ENCODE data around the gene RETREG2.

Gene RETREG2

DNA sequence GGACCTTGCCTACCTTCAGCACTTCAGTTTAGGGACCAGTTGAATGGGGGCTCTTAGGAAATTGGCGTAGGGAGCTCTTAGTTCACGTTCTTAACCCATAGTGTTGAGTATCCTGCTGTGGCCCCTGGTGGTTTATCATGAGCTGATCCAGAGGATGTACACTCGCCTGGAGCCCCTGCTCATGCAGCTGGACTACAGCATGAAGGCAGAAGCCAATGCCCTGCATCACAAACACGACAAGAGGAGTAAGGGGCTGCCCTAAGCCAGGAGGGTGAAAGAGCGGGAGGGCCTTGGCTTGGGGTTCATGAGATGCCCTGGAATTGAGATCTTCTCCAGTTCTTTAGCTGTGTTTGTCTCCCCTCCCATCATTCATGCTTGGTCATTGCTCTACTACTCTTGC is 2.9 kb downstream of the RETREG2 start:
- no peak for TF ChIP-seq TCF12 (IDR thresholded peaks at IDR 0.05; ENCODE audit: low read depth)

DNA sequence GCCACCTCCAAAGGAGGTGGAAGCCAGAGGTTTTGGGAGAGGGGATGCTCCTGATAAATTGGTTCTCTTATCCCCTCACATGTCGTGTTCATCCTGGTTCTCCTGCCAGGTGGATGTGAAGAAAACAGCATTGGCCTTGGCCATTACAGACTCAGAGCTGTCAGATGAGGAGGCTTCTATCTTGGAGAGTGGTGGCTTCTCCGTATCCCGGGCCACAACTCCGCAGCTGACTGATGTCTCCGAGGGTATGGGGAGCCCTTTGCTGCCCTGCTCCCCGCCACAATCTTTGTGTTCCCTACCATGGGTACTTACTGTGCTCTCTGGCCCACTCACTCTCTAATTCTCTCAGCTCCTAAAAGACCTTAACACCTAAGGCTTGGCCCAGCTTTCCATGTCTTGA is 3.5 kb downstream of the RETREG2 start:
- TF ChIP-seq, protein P1, sequence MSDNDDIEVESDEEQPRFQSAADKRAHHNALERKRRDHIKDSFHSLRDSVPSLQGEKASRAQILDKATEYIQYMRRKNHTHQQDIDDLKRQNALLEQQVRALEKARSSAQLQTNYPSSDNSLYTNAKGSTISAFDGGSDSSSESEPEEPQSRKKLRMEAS (IDR thresholded peaks at IDR 0.05) = no peak
- no peak for TF ChIP-seq ZBTB7A (IDR thresholded peaks at IDR 0.05; ENCODE audit: low read depth)
- TF ChIP-seq TCF12 (IDR thresholded peaks at IDR 0.05; ENCODE audit: low read depth) = no peak
- no peak for TF ChIP-seq NFIC (IDR thresholded peaks at IDR 0.05)
- TF ChIP-seq RAD21 (IDR thresholded peaks at IDR 0.05; ENCODE audit: low read depth) = no peak
- no peak for TF ChIP-seq CREB1 (IDR thresholded peaks at IDR 0.05; ENCODE audit: low read depth)
- no peak for TF ChIP-seq YY1 (IDR thresholded peaks at IDR 0.05; ENCODE audit: low read depth)
- TF ChIP-seq EGR1 (IDR thresholded peaks at IDR 0.05) = no peak
- no peak for TF ChIP-seq TAF1 (IDR thresholded peaks at IDR 0.05; ENCODE audit: low read depth)

DNA sequence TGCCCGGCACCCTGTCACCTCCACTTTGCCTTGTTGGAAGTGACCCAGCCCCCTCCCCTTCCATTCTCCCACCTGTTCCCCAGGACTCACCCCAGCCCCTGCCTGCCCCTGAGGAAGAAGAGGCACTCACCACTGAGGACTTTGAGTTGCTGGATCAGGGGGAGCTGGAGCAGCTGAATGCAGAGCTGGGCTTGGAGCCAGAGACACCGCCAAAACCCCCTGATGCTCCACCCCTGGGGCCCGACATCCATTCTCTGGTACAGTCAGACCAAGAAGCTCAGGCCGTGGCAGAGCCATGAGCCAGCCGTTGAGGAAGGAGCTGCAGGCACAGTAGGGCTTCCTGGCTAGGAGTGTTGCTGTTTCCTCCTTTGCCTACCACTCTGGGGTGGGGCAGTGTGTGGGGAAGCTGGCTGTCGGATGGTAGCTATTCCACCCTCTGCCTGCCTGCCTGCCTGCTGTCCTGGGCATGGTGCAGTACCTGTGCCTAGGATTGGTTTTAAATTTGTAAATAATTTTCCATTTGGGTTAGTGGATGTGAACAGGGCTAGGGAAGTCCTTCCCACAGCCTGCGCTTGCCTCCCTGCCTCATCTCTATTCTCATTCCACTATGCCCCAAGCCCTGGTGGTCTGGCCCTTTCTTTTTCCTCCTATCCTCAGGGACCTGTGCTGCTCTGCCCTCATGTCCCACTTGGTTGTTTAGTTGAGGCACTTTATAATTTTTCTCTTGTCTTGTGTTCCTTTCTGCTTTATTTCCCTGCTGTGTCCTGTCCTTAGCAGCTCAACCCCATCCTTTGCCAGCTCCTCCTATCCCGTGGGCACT is 4.5 kb downstream of the RETREG2 start:
- TF ChIP-seq, protein P2, sequence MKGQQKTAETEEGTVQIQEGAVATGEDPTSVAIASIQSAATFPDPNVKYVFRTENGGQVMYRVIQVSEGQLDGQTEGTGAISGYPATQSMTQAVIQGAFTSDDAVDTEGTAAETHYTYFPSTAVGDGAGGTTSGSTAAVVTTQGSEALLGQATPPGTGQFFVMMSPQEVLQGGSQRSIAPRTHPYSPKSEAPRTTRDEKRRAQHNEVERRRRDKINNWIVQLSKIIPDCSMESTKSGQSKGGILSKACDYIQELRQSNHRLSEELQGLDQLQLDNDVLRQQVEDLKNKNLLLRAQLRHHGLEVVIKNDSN (IDR thresholded peaks at IDR 0.05) = no peak
- TF ChIP-seq RAD21 (IDR thresholded peaks at IDR 0.05; ENCODE audit: low read depth) = no peak
- TF ChIP-seq TCF12 (IDR thresholded peaks at IDR 0.05; ENCODE audit: low read depth) = no peak
- no peak for TF ChIP-seq CEBPB (IDR thresholded peaks at IDR 0.05)
- TF ChIP-seq EP300 (IDR thresholded peaks at IDR 0.05; ENCODE audit: borderline replicate concordance) = no peak
- TF ChIP-seq YY1 (IDR thresholded peaks at IDR 0.05; ENCODE audit: low read depth) = no peak
- TF ChIP-seq NFIC (IDR thresholded peaks at IDR 0.05) = no peak
- TF ChIP-seq CREB1 (IDR thresholded peaks at IDR 0.05; ENCODE audit: low read depth) = no peak
- TF ChIP-seq, protein P1 (IDR thresholded peaks at IDR 0.05) = no peak
- TF ChIP-seq, protein P3, sequence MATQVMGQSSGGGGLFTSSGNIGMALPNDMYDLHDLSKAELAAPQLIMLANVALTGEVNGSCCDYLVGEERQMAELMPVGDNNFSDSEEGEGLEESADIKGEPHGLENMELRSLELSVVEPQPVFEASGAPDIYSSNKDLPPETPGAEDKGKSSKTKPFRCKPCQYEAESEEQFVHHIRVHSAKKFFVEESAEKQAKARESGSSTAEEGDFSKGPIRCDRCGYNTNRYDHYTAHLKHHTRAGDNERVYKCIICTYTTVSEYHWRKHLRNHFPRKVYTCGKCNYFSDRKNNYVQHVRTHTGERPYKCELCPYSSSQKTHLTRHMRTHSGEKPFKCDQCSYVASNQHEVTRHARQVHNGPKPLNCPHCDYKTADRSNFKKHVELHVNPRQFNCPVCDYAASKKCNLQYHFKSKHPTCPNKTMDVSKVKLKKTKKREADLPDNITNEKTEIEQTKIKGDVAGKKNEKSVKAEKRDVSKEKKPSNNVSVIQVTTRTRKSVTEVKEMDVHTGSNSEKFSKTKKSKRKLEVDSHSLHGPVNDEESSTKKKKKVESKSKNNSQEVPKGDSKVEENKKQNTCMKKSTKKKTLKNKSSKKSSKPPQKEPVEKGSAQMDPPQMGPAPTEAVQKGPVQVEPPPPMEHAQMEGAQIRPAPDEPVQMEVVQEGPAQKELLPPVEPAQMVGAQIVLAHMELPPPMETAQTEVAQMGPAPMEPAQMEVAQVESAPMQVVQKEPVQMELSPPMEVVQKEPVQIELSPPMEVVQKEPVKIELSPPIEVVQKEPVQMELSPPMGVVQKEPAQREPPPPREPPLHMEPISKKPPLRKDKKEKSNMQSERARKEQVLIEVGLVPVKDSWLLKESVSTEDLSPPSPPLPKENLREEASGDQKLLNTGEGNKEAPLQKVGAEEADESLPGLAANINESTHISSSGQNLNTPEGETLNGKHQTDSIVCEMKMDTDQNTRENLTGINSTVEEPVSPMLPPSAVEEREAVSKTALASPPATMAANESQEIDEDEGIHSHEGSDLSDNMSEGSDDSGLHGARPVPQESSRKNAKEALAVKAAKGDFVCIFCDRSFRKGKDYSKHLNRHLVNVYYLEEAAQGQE (IDR thresholded peaks at IDR 0.05; ENCODE audit: low read depth) = no peak
- no peak for TF ChIP-seq EGR1 (IDR thresholded peaks at IDR 0.05)
- no peak for TF ChIP-seq ZBTB7A (IDR thresholded peaks at IDR 0.05; ENCODE audit: low read depth)
- no peak for TF ChIP-seq TEAD4 (IDR thresholded peaks at IDR 0.05)
- no peak for TF ChIP-seq FOXM1 (IDR thresholded peaks at IDR 0.05; ENCODE audit: borderline replicate concordance, low read depth)
- TF ChIP-seq TAF1 (IDR thresholded peaks at IDR 0.05; ENCODE audit: low read depth) = no peak

DNA sequence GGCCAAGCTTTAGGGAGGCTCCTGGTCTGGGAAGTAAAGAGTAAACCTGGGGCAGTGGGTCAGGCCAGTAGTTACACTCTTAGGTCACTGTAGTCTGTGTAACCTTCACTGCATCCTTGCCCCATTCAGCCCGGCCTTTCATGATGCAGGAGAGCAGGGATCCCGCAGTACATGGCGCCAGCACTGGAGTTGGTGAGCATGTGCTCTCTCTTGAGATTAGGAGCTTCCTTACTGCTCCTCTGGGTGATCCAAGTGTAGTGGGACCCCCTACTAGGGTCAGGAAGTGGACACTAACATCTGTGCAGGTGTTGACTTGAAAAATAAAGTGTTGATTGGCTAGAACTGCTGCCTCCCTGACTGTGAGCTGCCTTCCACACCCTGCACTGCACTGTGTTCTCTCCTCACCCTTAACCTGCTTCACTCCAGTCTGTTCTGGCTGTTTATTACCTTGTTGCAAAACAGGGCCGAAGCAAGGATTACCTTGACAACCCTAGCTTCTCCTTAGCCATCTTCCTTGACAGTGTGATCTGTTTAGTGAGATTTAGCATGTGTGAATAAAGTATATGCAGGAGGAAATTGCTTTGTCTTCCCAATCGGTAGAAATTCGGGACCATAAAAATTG is 5.2 kb downstream of the RETREG2 start:
- no peak for TF ChIP-seq EGR1 (IDR thresholded peaks at IDR 0.05)
- TF ChIP-seq TAF1 (IDR thresholded peaks at IDR 0.05; ENCODE audit: low read depth) = no peak
- no peak for TF ChIP-seq CEBPB (IDR thresholded peaks at IDR 0.05)
- TF ChIP-seq EP300 (IDR thresholded peaks at IDR 0.05; ENCODE audit: borderline replicate concordance) = no peak
- TF ChIP-seq YY1 (IDR thresholded peaks at IDR 0.05; ENCODE audit: low read depth) = no peak
- TF ChIP-seq, protein P3 (IDR thresholded peaks at IDR 0.05; ENCODE audit: low read depth) = no peak
- TF ChIP-seq, protein P2 (IDR thresholded peaks at IDR 0.05) = no peak
- no peak for TF ChIP-seq ZBTB7A (IDR thresholded peaks at IDR 0.05; ENCODE audit: low read depth)

DNA sequence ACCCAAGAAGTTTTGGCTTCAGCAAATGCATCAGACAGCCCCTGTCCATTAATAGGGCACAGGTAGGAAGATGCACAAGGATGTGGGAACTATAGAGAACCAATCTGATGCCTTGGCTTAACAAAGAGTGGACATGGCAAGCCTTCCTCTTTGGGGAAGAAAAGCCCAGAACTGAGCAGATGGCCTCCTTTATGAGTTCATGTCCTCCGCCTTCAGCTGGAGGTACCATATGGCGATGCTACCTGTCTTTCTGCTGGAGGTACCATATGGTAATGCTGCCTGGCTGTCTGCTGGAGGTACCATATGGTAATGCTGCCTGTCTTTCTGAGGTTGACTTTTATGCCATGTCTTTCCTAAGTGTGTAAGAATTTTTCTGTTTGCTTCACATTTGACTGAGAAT is 6.0 kb downstream of the RETREG2 start:
- no peak for TF ChIP-seq CREB1 (IDR thresholded peaks at IDR 0.05; ENCODE audit: low read depth)
- TF ChIP-seq, protein P2 (IDR thresholded peaks at IDR 0.05) = no peak
- TF ChIP-seq TAF1 (IDR thresholded peaks at IDR 0.05; ENCODE audit: low read depth) = no peak
